A673 (cell line): ENCODE data around the gene EXOC1L. TPM values are rescaled to one million over a fixed set of nuclear protein-coding genes. Genes with fewer than 3 reads are reported as not detected.
"Not testable (repeated sequence)": the region's sequence is repeated elsewhere in the genome, so short reads cannot be mapped to it uniquely, and the experiment has no call there.

Experiments
- BruUV-seq: library from RNA; stranded (reverse); fragments of 400-500 nt; replicated peaks from 2 replicates; lab custom pipeline; 2021; lab: Mats Ljungman, UMichigan
- CTCF ChIA-PET: fragments of 300-600 bp; sonication (Branson Sonifier 250); formaldehyde crosslinking; loops from one replicate; lab custom pipeline; 2022; ENCODE audit warnings: antibody characterized with exemption; lab: Charles Lee
- POLR2A ChIA-PET: fragments of 300-600 bp; sonication (Branson Sonifier 250); formaldehyde crosslinking; loops from one replicate; lab custom pipeline; 2022; ENCODE audit warnings: antibody characterized with exemption; ENCODE audit not compliant: low non-redundant PET; lab: Charles Lee
- DNase-seq: peaks from one replicate; pipeline ENCODE4 v3.0.0-alpha.2; 2015; ENCODE audit warnings: low spot score
- H3K27ac ChIP-seq: fragments of 200-600 bp; sonication (generic); 2 replicates; pipeline ENCODE4 v1.5.1; 2016; ENCODE audit warnings: mixed run types, low read depth, mild to moderate bottlenecking, mixed read lengths, antibody characterized with exemption, low read length; ENCODE audit not compliant: poor library complexity, severe bottlenecking
- H3K27me3 ChIP-seq: fragments of 200-600 bp; sonication (generic); replicated peaks from 2 replicates; pipeline ENCODE4 v1.6.1; 2017; ENCODE audit warnings: mixed run types, low read depth, mild to moderate bottlenecking, mixed read lengths, antibody characterized with exemption, low read length; ENCODE audit not compliant: insufficient read depth, poor library complexity
- H3K36me3 ChIP-seq: fragments of 200-600 bp; sonication (generic); 2 replicates; pipeline ENCODE4 v1.6.1; 2016; ENCODE audit warnings: mixed run types, mild to moderate bottlenecking, mixed read lengths, antibody characterized with exemption, low read length; ENCODE audit not compliant: insufficient read depth, poor library complexity, severe bottlenecking
- H3K4me1 ChIP-seq: fragments of 200-600 bp; sonication (generic); 2 replicates; pipeline ENCODE4 v1.6.1; 2017; ENCODE audit warnings: mixed run types, mild to moderate bottlenecking, mixed read lengths, antibody characterized with exemption, low read length; ENCODE audit not compliant: insufficient read depth, poor library complexity, severe bottlenecking
- H3K4me3 ChIP-seq: fragments of 200-600 bp; sonication (generic); 2 replicates; pipeline ENCODE4 v1.5.1; 2016; ENCODE audit warnings: low read depth, mixed run types, mild to moderate bottlenecking, mixed read lengths, low read length; ENCODE audit not compliant: poor library complexity, severe bottlenecking
- H3K9me3 ChIP-seq: fragments of 200-600 bp; sonication (generic); 2 replicates; pipeline ENCODE4 v1.6.1; 2016; ENCODE audit warnings: mixed run types, low read depth, mild to moderate bottlenecking, mixed read lengths, antibody characterized with exemption, low read length; ENCODE audit not compliant: poor library complexity, severe bottlenecking
- EZH2 ChIP-seq: fragments of 200-600 bp; sonication (generic); IDR thresholded peaks from 2 replicates; pipeline ENCODE4 v1.6.1; 2017; ENCODE audit warnings: borderline replicate concordance, low read depth, mild to moderate bottlenecking, mixed read lengths, antibody characterized with exemption, low read length; ENCODE audit not compliant: poor library complexity, severe bottlenecking
- intact Hi-C: fragments of 100-400 bp; cut with micrococcal nuclease; formaldehyde crosslinking; loops from one replicate; pipeline ENCODE4 v1.10.0; 2022; ENCODE audit not compliant: unreplicated experiment
- total RNA-seq: library from RNA; stranded (reverse); gene quantifications from 2 replicates; pipeline ENCODE4 v1.2.3, GENCODE V29; 2021
- TF ChIP-seq, protein P1 (sequence below): fragments of 300-800, 200-600 bp; sonication (generic); conservative IDR thresholded peaks from 2 replicates; pipeline ENCODE4 v1.5.1; 2017; ENCODE audit warnings: low read depth, mild to moderate bottlenecking, antibody characterized with exemption, low read length, moderate library complexity, mixed read lengths

Gene EXOC1L
- total RNA-seq, 1 experiment from 2014 or later, result not detected

DNA sequence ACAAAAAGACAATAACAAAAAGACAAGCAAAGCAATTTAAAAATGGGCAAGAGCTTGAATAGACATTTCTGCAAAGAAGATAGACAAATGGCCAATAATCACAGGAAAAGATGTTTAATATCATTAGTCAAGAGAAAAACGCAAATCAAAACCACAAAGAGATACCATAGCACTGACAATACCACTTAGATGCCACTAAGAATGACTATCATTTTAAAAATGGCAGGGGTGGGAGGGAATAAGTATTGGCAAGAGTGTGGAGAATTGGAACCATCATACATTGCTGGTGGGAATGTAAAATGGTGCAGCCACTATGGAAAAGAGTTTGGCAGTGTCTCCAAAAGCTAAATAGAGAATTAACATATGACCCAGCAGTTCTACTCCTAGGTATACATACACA, 18.8 kb downstream of the EXOC1L start:
- Histone ChIP-seq H3K36me3 (no peaks in the 10 kb centered on the region), H3K9me3 (no peaks in the 10 kb centered on the region), H3K4me3 (no peak overlapping the region), H3K27me3 (no peaks in the 10 kb centered on the region), H3K4me1 (no peaks in the 10 kb centered on the region), H3K27ac (no peak overlapping the region)
- intact Hi-C loops, result no loop called here
- ChIA-PET CTCF (no interaction called here), POLR2A (no interaction called here)
- TF ChIP-seq, protein P1, sequence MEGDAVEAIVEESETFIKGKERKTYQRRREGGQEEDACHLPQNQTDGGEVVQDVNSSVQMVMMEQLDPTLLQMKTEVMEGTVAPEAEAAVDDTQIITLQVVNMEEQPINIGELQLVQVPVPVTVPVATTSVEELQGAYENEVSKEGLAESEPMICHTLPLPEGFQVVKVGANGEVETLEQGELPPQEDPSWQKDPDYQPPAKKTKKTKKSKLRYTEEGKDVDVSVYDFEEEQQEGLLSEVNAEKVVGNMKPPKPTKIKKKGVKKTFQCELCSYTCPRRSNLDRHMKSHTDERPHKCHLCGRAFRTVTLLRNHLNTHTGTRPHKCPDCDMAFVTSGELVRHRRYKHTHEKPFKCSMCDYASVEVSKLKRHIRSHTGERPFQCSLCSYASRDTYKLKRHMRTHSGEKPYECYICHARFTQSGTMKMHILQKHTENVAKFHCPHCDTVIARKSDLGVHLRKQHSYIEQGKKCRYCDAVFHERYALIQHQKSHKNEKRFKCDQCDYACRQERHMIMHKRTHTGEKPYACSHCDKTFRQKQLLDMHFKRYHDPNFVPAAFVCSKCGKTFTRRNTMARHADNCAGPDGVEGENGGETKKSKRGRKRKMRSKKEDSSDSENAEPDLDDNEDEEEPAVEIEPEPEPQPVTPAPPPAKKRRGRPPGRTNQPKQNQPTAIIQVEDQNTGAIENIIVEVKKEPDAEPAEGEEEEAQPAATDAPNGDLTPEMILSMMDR, result no peak
- no peak for TF ChIP-seq EZH2
- no peak for DNase-seq
- BruUV-seq, result no TSS peak

DNA sequence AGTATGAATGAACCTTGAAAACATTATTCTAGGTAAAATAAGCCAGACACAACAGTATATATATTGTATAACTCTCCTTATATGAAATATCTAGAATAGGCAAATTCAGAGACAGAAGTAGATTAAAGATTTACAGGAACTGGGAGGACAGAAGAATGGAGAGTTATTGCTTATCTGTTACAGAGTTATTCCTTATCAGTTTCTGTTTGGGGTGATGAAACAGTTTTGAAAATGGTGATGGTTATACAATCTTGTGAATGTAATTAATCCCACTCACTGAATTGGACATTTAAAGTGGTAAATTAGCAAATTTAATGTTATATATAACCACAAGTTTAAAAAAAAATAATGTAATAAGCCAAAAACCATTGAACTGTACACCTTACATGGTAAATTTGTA, 19.4 kb downstream of the EXOC1L start:
- no peaks in the 10 kb centered on the region for H3K27me3 ChIP-seq
- POLR2A ChIA-PET, result no interaction called here
- no peak for DNase-seq
- no peaks in the 10 kb centered on the region for H3K36me3 ChIP-seq
- TF ChIP-seq EZH2, result no peak
- TF ChIP-seq, protein P1, result no peak
- CTCF ChIA-PET, result no interaction called here
- no peak overlapping the region for H3K4me3 ChIP-seq
- no peaks in the 10 kb centered on the region for H3K9me3 ChIP-seq
- intact Hi-C loops, result no loop called here
- H3K4me1 ChIP-seq, result no peaks in the 10 kb centered on the region
- H3K27ac ChIP-seq, result no peak overlapping the region
- BruUV-seq, result no TSS peak

DNA sequence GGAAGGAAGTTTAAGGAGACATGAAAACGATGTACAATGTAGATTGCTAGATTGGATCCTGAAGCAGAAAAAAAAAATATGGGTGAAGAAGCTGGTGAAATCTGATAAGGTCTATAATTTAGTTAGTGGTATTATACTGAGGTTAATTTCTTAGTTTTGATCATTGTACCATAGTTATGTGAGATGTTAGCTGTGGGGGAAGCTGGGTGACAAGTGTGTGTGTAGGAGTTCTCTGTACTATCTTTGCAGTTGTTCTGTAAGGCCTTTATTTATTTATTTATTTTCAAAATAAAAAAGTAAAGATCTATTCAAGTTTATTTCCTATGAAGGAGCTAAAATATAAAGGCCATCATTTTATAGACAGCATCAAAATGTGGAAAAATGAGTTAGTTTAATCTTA, 21.4 kb downstream of the EXOC1L start:
- no peak overlapping the region for H3K4me3 ChIP-seq
- ChIA-PET POLR2A (no interaction called here), CTCF (no interaction called here)
- intact Hi-C loops, result no loop called here
- no peak for TF ChIP-seq EZH2
- TF ChIP-seq, protein P1, result no peak
- no peaks in the 10 kb centered on the region for H3K9me3 ChIP-seq
- no peaks in the 10 kb centered on the region for H3K4me1 ChIP-seq
- no peak for DNase-seq
- no peaks in the 10 kb centered on the region for H3K36me3 ChIP-seq
- no TSS peak for BruUV-seq
- H3K27me3 ChIP-seq, result no peaks in the 10 kb centered on the region
- no peak overlapping the region for H3K27ac ChIP-seq

DNA sequence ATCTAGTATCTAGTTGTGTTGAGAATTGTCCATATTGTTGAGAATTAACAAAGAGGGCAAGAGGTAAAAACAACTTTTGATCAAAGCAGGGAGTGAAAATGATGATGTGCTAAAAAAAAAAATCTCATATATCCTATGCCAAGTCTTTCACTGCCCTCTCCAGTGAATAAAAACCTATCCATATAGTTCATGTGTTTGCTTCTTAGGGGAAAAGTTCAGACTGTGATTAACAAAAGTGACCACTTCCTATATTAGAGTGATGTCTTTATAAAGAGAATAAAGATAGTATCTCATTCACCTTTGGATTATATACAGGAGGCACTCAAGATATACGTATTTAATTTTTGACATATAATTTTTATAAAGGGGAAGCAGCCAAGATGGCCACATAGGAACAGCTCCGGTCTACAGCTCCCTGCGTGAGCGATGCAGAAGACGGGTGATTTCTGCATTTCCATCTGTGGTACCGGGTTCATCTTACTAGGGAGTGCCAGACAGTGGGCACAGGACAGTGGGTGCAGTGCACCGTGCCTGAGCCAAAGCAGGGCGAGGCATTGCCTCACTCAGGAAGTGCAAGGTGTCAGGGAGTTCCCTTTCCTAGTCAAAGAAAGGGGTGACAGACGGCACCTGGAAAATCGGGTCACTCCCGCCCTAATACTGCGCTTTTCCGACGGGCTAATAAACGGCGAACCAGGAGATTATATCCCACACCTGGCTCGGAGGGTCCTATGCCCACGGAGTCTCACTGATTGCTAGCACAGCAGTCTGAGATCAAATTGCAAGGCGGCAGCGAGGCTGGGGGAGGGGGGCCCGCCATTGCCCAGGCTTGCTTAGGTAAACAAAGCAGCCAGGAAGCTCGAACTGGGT, 22.0 kb downstream of the EXOC1L start:
- H3K9me3 ChIP-seq, H3K4me1 ChIP-seq, H3K36me3 ChIP-seq, H3K27me3 ChIP-seq, BruUV-seq, H3K4me3 ChIP-seq, POLR2A ChIA-PET, H3K27ac ChIP-seq, DNase-seq, CTCF ChIA-PET, intact Hi-C loops: not testable (repeated sequence)

DNA sequence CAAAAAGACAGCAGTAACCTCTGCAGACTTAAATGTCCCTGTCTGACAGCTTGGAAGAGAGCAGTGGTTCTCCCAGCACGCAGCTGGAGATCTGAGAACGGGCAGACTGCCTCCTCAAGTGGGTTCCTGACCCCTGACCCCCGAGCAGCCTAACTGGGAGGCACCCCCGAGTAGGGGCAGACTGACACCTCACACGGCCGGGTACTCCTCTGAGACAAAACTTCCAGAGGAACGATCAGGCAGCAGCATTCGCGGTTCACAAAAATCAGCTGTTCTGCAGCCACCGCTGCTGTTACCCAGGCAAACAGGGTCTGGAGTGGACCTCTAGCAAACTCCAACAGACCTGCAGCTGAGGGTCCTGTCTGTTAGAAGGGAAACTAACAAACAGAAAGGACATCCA, 22.7 kb downstream of the EXOC1L start:
- H3K4me1 ChIP-seq, H3K36me3 ChIP-seq, H3K27me3 ChIP-seq, H3K9me3 ChIP-seq, H3K4me3 ChIP-seq, DNase-seq, intact Hi-C loops, CTCF ChIA-PET, H3K27ac ChIP-seq, POLR2A ChIA-PET, BruUV-seq: not testable (repeated sequence)
